G401.6 (cell line): Measurements from ENCODE around the gene LSAMP.

ENCODE experiments used
- FAIRE-seq: peaks from 2 replicates; lab custom pipeline; 2012; peaks lifted over from hg19 to GRCh38; lab: Jason Lieb, UNC

The LSAMP gene

DNA sequence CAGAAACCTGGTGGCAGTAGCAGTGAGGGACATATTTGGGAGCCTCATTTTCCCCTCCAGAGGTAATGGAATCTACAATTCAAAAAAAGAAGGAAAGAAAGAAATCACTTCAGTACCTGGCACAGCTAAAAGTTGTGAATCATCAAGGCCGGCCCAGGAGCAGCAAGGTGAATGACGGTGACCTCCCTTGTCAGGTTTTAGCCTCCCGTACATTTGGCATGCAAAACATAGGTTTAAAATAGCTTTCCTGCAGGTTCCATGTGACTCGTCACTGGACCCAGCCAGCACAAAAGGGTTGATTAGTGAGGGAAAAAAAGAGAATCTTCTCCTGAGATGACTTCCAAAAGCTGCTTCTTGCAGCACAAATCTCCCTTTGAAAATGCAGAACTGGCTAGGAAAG lies 394.2 kb downstream of the LSAMP start:
- peak; percentile 44 for FAIRE-seq

DNA sequence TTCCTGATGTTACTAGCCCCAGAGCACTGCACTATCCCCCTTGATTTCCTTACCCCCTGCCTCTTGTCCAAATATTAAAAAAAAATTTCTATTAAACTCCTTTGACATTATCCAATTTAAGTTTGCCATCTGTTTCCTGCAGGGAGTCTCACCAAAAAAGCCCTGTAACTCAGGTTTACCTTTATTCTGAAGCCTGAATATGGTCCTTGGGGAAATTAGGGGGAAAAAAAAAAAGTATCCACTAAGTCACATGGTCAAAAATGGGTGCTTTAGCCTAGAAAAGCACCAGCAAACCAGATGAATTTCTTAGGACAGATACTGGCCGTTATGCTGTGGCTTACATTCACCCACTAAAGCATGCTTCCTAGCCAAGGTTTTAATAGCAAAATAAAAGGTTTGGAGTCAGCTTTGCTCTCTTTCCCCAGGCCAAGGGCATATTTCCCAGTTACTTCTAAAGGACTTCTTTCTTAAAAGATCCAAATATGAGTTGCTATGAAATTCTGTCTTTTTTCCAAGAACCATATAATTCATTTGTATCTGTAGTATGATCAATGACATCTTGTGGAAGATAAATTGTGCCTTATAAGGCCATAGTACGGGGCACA lies 394.9 kb downstream of the LSAMP start:
- FAIRE-seq = peak; percentile 15

DNA sequence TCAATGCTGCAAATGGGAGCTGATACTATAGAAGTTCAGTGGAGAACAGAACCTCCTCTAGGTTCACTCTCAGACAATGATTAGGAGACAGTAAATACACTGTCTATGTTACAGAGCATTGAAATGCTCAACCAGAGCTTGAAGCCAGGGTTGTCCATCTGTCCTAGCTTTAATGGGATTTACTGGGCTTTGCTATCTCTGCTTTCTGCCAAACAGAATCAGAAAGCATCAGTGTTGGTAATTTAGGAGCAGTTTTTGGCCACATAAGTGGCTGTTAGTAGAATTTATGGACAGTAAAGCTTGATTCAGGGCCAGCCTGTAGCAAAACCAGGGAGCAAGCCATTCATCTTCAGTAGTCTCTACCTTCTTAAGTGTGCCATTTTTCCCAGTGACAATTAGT lies 396.3 kb downstream of the LSAMP start:
- FAIRE-seq = no peak

DNA sequence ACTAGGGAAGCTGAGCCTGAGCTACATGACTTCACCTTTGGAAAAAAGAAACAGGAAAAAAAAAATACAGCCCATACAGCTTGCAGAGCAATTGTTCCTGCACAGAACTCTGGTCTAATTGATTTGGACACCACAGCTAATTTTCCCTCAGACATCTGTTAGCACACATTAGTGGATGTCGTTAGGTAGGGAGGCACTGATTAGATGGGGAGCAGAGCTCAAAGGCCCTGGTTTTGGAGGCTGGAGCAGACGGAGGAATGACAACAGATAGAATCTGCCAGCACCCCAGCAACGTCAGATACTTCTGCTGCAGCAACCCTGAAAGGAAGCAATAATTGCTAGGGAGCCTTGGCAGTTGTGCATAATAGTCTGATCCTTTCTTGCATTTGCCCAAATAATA lies 398.9 kb downstream of the LSAMP start:
- no peak for FAIRE-seq

DNA sequence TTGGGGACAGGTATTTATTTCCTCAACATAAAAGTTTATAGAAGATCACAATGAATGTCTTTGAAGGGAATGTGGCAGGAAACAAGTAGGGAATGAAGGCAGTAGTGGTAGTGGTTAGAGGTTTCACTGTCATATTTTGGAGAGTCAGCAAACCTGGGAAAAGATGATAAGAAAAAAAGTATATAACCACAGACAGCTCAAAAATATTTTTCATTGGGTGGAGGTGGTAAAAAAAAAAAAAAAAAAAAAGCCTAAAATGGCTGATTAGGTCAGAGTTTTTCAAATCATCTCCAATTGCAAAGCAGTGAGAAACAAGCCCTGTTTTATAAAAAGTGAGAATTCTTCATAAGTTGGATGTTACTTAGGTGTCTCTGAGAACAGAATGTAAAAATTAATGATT lies 400.0 kb downstream of the LSAMP start:
- no peak for FAIRE-seq

DNA sequence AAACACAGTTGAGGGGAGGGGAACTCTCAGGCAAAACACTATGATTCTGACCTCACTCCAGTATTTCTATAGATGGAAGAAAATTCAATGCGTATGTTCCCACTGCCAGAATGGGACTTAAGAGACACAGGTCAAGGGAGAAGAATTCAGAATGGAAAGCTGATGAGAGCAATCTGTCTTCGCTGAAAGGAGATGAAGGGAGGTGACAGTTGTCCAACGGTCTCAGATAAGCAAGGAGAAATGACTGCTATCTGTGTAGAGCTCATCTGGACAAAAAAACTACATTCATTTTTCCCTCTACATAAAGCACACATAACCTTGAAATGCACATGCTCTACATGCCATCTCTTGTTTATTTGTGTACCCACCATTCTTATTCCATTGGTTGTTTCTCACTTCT lies 405.1 kb downstream of the LSAMP start:
- no peak for FAIRE-seq

DNA sequence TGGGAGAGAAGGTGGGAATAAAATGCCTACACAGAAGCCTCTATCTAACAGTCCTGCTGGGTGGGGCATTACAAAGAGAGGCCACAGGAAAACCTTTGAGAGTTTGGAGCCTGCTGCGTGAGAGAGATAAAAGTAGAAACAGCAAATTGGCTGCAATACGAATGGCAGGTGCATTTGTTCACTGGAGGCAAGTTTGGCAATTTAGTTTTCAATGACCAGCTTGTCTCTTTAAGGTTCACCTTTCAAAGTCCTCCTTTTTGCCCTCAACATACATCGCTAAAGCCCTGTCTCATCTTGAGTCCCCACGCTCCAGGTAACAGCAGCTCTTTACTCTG lies 405.7 kb downstream of the LSAMP start:
- no peak for FAIRE-seq

DNA sequence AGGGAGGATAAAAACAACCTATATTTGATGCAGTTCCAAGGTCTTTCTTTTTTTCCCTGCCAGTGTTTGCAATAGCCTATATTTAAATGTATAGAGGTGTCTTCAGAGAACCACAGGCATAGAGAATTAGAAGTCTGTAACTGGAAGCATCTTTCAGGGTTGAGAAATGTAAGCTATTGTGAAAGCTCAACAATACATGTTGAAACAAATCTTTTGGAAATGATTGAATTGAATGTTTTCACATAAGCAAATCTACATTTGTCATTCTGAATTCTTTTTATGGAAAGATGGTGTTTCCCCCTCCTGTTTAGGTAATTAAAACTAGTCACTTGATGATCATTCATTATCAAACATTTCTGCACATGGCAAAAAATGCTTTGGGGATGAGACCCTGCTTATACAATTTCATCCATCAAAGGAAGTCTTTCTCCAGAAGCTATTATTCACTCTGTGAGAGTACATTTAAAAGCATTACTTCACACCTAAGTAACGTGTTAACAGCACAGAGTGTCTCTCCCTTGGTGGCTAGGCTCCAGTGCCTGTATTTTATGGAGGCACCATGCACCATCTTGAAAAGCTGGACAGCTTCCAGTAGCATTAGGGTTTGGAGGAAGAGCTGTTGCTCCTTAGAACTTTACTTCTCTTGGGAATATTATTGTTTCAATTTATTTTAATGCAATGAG lies 406.2 kb downstream of the LSAMP start:
- FAIRE-seq = peak; percentile 63

DNA sequence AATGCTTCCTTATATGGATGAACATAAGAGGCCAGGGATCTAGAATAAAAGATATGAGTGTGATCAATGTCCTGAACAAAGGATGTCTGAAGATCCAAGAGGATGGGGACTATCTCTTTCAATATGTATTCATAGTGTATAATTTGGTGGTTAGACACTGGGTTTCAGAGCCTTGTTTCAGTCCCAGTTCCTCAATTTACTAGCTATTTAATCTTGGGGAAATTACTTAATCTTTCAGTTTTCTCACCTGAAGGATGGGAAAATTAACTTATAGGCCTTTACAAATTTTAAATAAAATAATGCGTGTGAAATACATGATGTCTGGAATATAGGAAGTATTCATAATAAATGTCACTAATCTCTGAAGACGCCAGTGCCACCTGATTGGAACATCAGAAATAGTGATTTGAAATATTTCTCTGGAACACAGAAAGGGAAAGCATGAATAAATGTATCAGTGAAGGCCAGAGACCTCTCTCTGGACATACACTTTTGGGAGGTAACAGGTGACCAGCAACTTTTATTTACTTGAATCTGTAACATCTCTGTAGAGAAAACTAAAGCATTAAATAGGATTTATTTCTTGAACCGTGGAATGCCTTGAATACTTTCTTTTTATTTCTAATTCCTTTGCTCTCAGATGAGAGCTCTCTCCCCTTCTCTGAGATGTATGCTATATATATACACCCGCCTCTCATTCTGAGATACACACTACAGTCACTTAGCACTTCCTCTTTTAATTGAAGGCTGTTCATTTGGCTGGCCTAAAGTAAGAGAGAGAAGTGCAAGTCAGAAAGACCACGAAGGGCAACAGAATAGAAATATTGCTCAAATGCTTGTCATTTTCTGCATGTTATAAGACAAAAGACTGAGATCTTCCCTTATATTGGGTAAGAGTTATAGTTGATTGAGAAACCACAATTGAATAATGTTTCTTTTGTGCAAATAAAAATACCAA lies 407.1 kb downstream of the LSAMP start:
- FAIRE-seq = no peak

DNA sequence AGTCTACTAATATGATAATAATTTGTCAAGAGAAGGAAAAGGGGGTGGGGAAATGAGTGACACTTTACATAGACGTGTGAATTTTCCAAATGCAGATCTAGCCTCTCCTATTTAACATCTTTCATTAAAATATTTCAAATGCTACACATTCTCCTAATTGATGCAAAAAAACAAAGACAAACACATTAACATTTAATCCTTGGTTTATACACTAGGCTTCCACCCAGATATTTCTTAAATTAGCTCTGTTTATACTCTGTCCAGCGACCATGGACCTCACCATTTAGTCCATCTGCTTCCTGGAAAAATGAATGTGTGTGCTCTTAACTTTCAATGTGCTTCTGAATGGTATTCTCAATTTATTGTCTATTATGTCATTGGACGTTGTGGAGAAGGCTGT lies 409.9 kb downstream of the LSAMP start:
- no peak for FAIRE-seq

DNA sequence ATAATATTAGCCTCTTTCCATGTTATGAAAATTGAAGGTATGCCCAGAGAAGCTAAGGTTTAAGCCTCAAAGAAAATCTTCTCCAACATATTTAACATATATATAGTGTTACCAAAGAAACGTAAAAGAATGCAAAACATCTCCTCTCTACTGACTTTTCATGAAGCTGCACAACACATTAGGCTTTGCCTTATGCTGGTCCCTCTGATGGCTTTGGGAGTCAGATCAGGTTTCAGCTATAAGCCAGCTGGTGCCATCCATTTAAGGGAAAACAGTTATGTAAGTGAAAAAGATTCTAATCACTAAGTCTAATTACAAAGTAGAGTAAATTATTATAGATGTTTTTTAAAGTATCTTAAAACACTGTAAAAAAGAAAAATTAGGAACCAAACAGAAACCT lies 410.5 kb downstream of the LSAMP start:
- peak; percentile 84 for FAIRE-seq

DNA sequence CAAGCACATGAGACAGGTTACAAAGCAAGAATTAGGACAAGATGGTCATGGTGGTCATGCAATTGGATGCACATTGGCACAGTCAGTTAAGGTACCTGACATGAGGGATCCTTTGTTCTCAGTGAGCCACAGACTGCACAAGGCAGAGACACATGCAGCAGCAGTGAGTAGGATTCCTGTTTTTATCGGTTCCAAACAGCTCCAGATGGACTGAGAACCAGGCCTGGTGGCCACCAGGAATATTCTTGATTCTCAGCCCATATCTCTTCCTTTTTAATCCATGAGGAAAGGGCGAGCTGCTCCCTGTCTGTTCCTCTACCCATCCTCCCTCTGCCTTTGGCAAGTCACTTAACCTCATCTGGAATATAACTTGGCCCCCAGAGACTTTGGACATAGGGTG lies 411.2 kb downstream of the LSAMP start:
- no peak for FAIRE-seq

DNA sequence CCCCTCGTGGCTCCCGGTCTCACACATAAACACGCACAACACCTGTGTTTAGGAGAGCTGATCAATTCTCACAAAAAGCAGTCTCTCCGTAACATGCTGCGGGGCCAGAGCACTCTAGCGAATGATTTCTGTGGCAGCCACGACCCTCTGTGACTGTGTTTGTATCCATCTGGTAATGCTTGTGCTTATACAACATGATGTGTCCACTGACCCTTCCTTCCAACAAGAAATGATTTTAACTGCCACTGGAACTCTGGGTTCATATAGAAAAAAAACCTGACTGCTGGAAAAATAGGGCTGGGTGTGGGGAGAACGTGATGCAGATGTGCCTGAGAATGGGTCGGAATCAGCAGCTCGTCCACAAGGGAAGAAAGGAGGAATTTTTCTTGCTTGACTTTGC lies 411.8 kb downstream of the LSAMP start:
- no peak for FAIRE-seq

DNA sequence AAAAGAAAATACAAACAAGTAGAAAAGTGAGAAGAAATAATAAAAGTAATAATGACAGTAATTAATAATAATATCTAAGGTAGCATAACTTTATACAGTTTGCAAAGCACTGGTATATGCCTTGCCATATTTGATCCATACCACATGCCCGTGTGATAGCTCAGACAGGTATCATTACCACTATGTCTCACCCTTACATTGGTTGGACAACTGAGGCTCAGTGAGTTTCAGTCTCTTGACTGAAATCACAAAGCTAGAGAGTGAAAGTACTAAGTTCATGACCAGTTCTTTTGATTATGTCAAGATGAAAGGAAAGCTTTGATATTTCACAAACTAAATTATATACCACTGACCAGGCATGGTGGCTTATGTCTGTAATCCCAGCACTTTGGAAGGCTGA lies 413.1 kb downstream of the LSAMP start:
- no peak for FAIRE-seq

DNA sequence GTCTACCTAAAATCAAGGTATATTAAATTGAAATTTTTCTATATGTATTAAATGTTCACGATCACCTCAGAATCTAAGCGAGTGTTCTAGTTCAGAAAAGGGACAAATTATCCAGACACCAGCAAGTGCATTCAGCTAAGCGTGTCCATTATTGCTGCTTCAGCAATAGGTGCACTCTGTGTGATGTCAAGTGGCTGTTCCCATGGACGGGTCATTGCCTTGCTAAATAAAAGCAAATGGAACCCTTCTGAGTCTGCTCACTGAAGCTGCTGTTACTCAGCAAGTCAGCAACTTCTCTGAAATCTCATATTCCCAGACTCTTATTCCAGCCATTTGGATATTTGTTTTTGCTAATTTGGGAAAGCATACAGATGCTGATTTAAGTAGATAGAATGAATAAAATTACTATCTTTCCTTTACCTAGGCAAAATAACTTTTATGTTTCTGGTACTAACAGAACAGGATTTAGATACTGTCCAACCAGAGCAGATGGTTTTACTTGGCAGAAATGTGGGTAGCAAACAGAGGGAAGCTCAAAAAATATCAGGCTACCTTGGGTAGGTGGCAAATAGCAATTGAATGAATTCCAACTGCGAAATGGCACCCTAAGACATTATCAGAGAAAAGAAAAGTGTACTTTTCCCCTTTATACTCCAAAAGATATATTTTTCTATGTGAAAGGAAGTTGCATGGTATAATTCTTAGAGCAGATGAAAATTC lies 415.0 kb downstream of the LSAMP start:
- no peak for FAIRE-seq

DNA sequence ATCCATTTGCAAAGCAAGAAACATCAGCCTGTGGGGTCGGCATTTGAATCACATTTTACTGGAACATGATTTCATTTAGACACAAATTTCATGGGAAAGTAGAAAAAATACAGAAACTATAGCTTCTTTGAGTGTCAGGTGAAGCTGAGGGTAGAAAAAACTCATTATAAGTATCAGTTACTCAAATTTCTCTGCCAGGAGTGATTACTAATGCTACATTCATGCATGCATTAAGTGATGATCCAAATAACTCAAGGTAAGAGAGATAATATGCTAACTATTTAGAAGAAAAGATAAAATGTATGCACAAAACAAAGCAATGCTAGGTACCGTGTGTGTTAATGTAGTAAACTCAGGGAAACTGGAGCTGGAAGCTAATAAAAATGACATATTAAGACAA lies 416.0 kb downstream of the LSAMP start:
- no peak for FAIRE-seq

DNA sequence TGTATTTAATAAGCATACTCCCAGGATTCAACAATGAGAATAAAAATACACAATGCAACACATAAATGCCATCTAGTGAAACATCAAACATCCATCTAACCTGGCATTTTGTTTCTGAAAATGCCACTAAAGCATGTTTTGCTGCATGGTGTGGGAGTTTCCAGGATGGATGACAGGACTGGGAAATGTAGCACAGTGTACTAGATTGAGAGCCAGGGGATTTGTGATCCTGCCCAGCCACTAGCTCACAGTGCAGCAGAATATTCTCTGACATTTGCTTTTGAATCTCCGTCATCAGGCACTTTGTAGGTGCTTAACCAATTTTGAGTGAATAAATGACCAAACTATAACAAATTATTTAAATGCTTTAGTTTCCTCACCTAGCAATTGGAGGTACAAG lies 417.1 kb downstream of the LSAMP start:
- no peak for FAIRE-seq

DNA sequence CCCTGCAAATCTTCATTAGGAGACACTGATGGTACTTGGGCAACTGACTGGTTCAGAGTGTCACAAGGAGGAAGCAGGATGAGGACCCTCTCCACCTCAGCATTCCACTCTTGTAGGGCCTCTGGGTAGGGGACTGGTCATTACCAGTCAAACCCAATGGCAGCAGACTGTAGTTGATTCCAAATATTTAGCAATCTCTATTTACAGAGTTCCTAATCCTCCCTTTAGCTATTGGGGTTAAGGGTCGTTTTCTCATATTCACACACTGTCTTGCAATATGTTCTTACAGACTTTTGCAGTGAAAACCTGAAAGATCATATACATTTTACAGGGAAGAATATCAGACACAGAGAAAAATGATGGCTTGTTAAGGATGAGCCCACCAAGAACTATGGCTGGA lies 424.3 kb downstream of the LSAMP start:
- FAIRE-seq = no peak

DNA sequence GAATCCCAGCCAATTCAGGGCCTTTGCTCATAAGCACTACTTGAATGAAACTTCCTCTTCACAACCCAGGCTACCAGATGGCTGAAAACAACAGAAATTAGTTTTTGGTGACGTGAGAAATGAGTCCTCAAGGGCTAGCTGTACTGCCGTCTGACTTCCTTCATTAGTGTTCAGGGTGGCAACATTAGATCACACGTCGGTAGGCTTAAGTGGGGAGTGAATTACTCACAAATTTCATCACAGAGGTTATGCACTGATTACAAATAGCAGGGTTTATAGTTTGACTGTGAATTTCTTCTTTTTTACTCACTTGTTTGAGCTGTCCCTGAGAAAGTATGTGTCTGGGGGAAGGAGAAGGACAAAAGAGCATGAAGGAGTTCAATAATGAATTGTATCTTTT lies 424.8 kb downstream of the LSAMP start:
- peak; percentile 49 for FAIRE-seq

DNA sequence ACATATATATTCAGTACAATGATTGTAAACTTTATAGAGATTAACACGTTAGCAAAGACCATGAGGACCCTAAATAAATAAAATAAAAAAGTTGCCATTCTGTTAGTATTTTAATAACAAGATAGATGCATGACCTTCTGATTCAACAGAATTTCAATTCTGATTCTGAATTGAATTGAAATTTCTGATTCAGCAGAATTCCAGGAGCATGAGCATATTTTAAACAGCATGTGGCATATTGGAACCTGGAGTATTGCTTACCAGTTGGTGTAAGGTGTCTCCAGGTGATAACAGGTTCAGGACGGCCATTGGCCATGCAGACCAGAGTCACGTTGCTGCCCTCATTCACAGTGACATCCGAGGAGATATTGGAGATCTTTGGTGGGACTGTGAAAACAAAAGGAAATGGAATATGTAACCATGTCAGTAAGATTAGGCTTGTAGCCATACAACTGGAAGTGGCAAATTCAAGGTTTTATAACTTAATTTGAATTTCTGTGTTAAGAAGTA lies 426.0 kb downstream of the LSAMP start:
- FAIRE-seq = peak; percentile 25

DNA sequence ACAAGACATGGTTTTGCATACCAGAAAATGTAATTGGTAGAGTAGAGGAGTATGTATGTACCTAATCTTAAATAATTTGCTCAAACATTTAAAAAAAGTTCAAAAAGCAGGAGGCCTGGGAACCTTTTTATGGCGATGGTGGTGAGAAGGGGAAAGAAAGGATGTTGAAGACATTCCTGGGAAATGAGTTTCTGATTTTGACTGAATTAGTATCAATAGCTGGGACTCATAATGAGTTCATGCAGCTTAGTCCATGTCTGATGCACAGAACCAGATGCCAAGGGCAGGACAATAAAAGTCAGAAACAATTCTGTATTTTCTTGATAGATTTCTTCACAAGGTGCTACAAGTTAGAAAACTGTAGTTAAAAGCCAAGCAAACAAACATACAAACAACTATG lies 426.6 kb downstream of the LSAMP start:
- FAIRE-seq = no peak

DNA sequence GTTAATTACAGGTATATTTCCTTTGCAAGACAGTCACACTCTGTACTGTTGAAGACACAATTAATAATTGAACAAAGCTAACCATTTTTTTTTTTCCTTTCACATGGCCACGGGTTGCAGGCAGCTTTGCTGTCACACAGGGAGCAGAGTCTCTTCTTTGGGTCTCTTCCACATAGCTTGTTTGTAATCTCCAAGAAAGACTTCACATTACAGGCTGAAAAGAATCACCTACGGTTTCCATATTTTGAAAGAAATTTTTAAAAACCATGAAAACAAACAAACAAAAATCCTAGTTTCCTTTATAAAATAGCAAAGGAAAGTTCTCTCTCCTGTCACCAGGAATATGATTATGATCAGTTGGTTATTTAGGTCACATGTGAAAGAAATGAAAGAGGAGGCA lies 429.4 kb downstream of the LSAMP start:
- FAIRE-seq = no peak

DNA sequence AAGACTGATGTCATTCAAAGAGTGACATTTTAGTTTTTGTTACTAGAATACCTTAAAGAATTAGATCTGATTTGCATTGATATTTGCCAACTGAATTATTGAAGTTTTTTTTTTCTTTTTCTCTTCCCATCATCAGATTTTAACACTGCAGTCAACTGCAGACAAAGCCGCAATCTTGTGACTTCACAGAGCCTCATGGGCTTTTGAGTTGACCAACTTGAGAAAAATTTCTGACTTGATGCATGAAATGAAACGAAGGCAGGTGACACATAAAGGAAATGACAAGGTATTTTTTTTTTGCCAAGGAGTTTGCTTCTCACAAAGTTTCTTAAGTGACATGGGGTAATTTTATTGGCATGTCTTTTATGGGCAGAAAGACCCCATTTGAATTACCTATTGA lies 438.3 kb downstream of the LSAMP start:
- no peak for FAIRE-seq
